Activated T-cell treated with anti-CD3 and anti-CD28 coated beads for 1 hour (primary cell): ENCODE data around the gene NPDC1.
"Not testable (repeated sequence)": the region's sequence is repeated elsewhere in the genome, so short reads cannot be mapped to it uniquely, and the experiment has no call there.

Source experiments
- DNase-seq: peaks from one replicate; pipeline ENCODE4 v3.0.0-alpha.2; 2020; ENCODE audit warnings: low read depth

Gene NPDC1

DNA sequence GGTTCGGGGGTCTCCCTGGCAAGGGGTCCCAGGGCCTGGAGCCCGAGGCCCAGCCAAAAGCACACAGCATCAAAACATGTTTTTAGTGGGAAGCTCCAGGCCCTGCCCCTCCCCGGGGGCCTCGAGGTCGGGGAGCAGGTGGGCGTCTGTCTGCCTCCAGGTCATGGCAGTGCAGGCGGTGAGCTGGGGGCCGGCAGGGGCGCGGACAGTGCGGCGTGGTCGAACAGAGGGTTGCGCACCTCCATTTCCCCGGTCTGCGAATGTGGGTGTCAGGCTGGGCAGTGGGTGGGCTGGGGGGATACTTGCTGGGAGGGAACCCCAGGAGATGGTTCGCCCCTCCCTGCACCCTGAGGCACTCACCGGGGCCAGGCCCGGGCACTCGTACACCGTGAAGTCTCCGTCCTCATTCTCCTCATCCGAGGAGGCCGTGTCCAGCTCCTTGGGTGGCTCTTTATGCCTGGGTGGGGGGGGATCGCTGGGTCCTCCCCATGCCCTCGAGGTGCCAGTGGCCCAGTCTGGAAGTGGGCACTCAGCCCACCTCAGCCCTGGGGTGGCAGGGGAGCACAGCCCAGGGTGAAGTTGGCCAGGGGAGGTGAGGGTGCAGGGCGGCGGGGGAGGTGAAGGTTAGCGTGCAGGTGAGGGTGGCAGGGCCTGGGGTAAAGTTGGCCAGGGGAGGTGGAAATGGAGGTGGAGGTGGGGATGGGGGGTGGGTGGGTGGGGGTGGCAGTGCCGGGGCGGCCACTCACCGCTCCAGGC, 6.2 kb downstream of the NPDC1 start:
- DNase-seq, result no peak

DNA sequence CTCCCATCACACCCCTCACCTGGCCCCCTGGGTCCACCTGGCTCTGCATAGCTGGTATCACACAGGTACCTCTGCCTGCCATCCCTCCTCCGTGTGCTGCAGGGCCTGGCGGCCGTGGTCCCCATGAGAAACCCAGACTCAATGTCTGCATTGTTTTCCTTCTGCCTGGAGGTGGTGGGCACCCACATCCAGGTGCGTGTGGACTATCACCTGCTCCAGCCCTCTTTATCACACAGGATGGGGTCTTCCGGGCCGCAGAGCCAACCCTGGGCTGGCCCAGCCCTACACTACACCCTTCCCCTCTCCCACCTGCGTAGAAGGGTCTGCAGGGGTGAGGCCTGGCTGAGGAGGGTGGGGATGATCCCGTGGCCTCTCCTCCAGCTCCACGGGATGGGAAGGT, 7.1 kb downstream of the NPDC1 start:
- no peak for DNase-seq

DNA sequence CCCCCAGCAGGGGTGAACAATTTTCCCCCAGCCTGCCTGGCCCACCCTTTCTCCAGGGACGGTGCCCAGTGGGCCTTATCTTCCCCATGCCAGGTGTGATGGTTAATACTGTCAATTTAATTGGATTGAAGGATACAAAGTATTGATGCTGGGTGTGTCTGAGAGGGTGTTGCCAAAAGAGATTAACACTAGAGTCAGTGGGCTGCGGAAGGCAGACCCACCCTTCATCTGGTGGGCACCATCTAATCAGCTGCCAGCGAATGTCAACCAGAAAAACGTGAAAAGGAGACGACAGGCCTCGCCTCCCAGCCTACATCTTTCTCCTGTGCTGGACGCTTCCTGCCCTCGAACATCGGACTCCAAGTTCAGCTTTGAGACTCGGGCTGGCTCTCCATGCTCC, 8.5 kb downstream of the NPDC1 start:
- no peak for DNase-seq

DNA sequence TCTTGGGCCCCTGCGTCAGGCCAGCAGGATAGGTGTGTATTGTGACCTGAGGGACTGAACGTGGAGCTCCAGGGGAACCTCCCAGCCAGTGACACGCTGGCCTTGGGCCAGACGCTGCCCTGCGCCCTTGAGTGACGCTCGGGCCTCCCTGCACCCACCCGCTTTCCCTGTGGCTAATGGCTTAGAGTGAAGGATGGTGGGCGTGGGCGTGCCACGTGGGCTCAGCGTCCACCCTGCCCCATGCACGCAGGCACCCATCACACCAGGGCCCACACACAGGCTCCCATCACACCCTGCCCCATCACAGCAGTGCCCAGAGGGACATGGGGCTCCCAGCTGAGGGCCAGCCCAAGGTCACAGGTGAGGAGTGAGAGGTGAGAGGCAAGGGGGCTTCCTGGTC, 8.9 kb downstream of the NPDC1 start:
- DNase-seq, result no peak

DNA sequence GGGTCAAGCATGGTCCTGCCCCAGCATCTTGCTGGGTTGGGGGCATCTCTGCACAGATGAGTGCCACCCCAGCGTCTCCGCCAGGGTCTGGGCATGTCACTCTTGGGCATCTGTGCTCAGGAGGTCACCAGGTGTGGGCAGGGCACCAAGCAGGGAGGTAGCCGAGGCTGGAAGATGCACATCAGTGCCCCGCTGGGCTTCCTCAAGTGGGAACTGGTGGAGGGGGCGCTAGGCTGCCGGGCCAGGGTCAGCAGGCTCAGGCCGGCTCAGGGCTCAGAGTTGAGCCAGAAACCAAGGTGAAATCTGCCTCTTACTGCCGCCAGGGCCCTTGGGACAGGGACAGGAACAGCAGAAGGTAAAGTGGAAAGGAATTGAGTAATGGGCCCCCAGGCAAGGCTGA, 10.0 kb downstream of the NPDC1 start:
- no peak for DNase-seq

DNA sequence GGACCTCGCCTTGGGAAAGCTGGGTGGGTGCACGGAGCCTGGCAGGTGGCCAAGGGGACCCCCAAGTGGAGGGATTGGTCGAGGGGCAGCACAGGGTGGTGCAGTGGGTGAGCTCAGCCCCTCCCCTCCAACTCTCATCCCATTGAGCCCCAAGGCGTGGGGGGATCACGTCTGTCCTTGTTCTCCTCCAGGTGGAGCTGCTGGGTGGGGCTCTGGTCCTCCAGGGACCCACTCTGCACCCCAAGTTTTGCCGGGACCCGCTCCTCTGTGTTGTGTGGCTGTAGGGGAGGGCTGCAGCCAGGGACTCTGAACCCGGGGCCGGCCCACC, 10.5 kb downstream of the NPDC1 start:
- DNase-seq, result no peak

DNA sequence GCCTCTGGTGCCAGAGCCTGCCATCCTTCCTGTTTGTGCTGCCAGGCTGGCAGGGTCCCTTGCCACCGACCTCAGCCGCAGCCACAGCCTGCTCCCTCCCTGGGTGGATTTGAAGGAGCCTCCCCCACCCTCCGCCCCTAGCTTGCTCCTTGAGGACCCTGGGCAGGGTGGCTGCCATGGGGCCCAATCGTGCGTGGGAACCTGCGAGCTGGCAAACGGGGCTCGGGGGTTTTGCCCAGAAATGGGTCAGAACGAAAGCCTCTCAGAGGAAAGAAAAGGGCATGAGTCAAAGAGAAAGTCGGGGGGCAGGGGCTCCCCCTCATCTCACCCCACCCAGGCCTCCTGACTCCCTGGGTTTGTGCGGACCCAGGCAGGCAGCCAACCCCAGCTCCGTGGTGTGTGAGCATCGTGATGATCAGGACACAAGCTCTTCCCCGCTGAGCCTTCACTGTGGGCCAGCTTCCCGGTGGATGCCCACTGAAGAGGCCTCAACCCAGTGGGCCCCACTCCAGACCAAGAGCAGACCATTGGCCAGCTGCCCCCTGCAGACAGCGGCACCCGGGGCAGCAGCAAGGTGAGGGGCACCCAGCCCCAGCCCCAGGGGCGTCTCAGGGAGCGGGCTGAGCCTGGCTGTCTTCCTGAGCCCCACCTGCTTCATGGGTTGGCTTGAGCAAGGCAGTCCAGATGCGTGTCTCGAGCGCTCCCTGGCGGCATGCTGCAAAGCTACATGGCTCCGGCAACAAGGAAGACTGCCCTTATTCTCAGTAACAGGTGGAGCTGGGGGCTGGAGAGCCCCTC, 11.1 kb downstream of the NPDC1 start:
- peak; percentile 81 for DNase-seq

DNA sequence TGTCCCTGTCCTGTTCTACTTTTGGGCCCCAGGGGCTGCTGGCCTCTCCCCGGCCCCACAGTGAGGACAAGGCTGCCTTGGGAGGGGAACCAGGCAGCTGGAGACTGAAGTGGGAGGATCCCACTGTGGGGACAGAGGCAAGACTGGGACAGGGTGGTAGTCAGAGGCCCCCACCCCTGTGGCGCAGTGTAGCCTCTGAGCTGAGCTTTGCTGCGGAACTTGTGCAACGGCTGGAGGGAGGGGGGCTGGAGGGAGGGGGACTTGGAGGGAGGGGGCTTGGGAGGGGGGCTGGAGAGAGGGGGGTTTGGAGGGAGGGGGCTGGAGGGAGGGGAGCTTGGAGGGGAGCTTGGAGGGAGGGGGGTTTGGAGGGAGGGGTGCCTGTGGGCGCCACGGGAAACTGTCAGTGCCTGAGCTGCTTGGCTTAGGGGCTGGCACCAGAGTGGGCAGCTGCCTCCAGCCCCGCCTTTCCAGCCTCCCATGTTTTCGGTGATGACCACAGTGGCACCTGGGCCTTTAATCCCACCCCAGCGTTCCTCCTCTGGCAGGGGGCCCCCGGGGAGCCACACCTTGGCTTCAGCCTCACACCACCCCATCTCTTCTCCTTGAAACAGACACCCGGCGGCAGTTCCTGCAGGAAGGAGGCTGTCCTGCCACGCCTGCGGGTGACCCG, 11.8 kb downstream of the NPDC1 start:
- DNase-seq, result no peak

DNA sequence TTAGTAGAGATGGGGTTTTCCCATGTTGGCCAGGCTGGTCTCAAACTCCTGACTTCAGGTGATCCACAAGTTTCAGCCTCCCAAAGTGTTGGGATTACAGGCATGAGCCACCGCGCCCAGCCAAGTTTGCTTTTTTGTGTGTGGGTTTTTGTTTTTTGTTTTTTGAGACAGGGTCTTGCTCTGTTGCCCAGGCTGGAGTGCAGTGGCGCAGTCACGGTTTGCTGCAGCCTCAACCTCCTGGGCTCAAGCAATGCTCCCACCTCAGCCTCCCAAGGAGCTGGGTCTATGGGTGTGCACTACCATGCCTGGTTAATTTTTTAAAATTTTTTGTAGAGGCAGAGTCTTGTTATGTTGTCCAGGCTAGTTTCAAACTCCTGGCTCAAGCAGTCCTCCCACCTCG, 12.5 kb downstream of the NPDC1 start:
- DNase-seq, result not testable (repeated sequence)

DNA sequence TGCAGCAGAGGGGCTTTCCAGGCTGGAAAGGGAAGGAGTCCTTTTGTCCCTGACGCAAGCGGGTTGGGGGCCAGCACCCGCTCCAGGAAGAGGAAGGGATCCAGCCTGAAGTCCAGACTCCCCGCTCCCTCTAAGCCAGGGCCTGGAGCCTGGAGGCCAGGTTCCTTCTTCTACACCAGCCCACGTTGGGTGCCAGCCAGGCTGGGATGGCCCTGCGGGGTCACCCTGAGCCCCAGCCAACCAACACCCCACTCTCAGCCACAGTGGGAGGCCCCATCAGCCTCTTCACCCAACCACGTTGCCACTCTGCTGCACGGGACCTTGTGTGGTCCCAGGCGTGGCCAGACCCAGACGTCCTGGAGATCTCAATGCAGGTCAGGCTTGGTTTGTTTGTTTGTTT, 13.1 kb downstream of the NPDC1 start:
- DNase-seq, result no peak

DNA sequence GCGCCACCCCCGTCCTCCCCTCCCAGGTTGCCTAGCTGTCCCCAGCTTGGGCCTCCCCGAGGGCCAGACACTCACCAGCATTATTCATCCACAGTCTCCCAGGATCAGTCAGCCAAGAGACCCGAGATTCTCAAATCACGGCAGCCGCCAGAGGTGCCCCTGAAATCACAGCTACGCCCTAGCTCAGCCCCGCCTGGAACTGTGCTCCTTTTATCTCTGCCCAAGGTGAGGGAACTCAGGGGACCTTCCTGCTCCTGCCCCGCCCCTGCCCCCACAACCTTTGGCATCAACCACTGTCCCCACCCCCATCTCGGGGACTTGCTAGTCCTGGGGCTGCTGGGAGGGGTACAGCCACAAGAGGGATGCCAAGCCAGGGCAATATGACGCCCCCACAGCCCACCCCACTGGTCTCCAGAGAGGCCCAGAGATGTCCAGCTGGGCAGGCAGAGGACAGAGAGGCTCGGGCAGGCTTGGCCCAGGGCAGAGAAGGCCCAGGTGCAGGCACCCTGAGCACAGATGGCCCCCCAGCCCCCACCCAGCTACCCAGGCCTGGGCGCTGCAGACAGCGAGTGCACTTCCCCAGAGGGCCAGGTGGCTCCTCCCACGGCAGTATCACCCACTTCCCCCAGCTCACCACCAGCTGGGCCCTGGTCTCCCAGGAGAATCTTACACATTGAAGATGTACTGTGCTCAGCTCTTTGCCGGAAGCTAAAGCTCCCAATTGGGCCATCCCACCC, 13.9 kb downstream of the NPDC1 start, which contains the start of gene FUT7:
TSS of gene FUT7 (minus strand) at position 185 of the 737 bp plus-strand sequence. CDS start at position 88, 97 bp downstream.
- DNase-seq, result no peak

DNA sequence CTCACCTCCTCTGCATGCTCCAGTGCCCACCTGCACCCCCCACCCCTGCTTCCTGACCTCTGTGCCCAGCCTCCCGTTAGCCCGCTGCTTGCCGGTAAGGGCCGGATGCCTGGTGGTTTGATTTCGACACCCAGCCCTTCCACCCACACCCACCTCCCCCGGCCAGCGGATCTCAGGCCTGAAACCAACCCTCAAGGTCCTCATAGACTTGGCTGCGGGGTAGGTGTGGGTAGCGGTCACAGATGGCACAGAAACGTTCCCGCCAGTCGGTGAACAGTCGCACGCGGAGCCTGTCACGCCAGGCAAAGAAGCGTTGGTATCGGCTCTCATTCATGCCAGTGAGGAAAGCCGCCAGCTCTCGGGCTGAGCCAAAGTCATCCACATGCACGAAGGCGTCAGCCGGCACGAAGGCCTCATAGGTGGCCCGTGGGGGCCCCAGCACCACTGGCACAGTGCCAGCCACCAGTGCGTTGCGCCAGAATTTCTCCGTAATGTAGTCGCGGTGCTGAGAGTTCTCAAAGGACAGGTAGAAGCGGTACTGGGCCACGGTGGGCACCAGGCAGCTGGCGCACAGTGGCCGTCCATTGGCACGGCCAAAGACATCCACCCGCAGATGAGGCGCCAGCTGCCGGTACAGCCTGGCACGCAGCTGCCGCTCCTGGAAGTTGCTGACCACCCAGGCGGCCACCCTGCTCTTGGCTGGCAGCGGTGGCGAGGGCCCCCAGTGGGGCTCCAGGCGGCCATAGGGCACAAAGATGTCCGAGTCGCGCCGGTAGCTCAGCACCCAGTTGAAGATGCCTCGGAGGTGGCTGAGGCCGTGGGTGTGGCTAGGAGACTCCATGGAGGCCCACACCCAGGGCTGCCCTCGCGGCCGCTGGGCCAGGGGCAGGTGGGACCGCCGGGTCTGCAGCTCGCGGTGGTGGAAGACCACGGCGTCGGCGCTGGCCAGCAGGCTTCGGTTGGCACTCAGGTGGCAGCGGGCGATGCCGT, 15.1 kb downstream of the NPDC1 start:
- peak; percentile 17 for DNase-seq

DNA sequence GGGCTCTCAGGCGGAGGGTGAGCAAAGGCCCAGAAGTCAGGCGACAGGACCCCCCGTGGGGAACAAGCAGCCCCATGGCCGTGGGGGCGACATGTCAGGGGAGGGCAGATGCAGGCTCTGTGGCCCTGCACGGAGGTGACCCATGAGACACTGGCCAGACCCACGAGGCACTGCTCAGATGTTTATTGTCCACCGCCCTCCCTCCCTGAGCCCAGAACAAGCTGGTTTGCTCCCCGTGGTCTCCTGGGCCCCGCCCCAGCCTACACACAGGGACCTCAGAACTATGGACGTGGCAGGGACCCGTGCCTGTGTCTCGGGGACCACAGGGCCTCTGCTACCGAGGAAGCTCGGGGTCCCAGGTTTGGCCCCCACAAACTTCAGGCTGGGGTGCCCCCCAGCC, 16.0 kb downstream of the NPDC1 start:
- no peak for DNase-seq

DNA sequence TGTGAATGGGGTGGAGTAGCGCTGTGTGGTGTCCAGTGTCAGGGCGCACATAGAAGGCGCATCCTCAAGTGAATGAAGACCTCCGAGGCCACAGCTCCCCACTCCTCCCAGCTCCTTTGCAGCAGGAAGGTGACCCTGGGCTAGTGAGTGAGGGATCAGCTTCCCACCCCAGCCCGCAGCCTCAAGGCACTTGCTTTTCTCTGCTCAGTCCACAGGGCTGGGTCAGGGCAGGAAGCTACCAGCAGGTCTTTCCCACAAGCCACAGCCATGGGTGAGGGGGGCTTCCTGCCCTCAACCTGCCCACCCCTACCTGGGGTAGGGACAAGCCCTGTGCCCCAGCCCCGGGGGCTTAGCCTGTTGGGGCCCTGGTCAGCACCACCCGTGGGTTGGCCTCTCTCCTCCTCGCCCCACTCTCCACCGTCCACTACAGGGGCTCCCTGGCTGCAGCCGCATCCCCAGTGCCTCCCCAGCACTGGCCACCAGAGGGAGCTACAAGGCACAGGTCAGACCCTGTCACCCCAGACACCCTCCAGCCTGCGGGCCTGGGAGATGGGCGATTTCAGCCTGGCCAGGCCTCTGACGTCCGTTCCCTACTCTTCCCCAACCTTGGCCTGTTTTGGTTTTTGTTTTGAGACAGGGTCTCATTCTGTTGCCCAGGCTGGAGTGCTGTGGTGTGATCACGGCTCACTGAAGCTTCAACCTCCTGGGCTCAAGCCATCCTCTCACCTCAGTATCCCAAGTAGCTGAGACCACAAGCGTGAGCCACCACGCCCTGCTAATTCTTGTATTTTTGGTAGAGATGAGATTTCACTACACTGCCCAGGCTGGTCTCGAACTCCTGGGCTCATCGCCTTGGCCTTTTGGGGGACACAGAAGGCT, 16.7 kb downstream of the NPDC1 start:
- peak; percentile 64 for DNase-seq

DNA sequence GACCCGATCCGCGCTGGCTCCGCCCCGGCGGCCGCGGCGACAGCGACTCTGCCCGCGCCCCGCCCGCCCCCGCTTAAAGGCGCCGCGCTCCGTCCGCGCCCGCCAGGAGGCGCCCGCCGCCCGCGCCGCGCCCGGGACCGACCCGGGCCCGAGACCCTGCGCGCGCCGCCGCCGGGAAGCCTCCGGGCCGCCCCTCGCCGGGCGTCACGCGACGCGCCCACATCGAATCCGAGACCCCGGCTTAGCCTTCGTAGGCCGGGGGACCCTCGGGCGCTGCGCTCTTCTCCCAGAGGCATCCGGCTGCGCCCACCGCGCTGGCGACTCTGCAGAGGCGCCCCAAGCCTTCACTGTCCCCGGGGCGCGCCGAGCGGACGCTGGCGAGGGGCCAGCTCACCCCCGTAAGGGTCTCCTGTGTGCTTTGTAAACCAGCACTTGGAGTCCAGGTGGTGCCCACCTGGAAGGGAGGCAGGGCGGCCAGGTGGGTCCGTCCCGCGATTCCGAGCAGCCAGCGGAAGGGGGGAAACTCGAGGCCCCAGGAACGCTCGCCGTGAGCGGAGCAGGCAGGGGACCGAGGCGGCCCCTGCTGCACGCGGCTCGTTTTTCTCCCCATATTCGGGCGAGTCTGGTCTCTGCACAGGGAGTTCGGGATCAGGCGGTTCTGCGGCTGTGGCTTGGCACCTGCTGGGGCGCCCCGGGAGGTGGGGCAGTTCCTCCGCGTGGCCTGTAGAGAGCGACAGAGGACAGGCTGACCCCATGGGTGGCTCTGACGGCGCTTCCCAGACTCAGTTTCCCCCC, 17.5 kb downstream of the NPDC1 start:
- peak; percentile 52 for DNase-seq

DNA sequence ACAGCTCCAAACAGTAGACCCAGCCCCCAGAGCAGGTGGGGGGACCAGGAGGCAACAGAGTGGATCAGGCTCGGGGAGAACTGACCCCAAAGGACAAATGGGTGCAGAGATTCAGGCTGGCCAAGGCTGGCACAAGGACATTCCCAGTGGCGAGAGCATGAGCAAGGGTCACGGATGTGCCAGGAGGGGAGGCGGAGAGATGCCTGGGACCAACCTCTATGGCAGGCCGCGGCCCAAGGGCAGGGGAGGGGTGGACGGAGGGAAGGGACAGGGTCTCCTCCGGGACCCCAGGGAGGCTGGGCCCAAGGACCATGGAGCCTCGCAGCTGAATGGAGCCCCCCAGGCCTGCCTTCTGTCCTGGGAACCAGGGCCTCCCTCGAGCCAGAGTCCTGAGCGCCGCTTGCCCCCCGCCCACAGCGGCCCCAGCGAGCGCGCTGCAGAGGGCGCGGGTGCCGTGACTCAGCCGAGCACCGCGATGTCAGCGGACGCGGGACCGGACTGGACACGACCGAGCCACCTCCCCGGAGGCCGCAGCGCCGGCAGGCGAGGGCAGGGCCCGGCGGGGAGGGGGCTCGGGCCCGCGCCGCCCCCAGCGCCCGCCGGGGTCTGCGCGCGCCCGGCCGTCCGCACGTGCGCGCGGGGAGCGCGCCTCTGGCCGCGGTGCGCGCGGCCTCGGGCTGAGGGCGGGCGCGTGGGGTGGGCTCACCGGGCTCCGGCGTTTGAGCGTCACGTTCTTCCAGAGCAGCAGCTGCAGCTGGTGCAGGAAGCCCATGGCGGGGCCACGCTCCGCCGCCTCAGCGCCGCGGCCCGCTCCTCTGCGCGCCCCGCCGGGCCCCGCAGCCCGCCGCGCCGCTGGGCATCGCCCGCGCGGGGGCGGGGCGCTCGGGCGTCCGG, 18.4 kb downstream of the NPDC1 start, which contains the start of gene ABCA2:
TSS of gene ABCA2 (minus strand) at position 869 of the 894 bp plus-strand sequence. CDS start at position 772, 97 bp downstream.
- no peak for DNase-seq

DNA sequence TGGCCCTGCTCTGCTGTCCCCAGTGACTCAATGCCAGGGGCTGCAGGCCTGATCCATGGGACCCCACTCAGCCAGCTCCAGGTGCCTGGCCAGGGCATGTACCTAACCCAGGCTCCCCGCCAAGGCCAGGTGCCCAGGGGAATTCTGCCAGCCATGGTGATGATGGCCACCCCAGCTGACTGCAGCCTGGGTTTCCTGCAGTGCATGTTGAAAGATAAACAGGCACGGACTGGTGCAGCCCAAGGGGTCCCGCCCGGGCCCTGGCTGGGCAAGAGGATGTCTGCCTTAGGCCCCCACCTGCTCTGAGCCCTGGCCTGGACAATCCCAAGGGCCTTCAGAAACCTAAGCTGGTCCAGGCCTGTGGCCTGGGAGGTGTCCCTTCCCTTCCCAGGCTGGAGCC, 19.1 kb downstream of the NPDC1 start:
- DNase-seq, result no peak

DNA sequence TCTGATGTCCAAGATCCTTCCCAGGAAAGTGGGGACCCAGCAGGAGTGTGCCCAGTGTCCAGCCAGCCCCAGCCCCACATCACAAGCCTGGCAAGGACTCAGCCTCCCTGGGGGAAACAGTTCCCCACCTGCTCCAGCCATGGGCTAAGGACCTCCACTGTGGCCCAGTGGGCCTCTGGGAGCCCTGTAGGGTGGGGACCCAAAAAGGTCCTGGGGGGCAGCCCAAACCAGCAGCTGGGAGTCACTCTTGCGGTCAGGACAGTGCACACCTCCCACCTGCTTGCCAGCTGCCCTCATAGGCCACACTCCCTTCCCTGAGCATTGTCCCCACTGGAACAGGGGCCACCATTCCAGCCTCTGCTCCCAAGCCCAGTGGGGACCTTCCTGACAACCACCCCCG, 19.6 kb downstream of the NPDC1 start:
- no peak for DNase-seq
